Measurements from ENCODE around the gene UBTD2. TPM values are rescaled to one million over a fixed set of nuclear protein-coding genes. Genes with fewer than 3 reads are reported as not detected.

Gene UBTD2
- total and polyA plus RNA-seq, 8 donors: 16.2 to 114 (median 93.2) TPM

DNA sequence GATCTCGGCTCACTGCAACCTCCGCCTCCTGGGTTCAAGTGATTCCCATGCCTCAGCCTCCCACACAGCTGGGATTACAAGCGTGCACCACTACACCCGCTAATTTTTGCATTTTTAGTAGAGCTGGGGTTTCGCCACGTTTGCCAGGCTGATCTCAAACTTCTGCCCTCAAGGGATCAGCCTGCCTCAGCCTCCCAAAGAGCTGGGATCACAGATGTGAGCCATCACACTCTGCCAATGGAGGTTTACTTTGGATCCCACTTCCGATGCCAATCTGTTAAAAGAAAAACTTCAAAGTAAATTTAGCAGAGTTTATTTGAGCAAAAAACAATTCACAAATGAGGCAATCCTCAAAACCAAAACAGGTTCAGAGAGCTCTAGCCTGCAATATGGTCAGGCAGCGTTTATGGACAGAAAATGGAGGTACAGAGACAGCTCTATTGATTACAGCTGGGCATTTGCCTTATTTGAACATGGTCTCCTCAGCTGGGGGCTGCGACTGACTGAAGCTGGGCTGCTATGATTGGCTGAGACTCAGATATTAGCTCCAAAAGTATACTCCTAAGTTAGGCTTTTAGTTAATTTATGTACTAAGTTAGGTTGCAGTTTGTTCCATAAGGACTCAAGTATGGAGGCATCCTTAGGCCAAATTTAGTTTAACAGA, 18.6 kb upstream of the UBTD2 start:
- intact Hi-C loops (cut with DNase I): no loop called here
- ATAC-seq (no peak), DNase-seq (no peak)
- Histone ChIP-seq H3K36me3 (no peaks in the 10 kb centered on the region), H3K27me3 (no peaks in the 10 kb centered on the region), H3K27ac (no peak overlapping the region), H3K4me1 (no peaks in the 10 kb centered on the region), H3K9me3 (peaks cover 0 to 10% of the 10 kb centered on the region in 2 donors), H3K4me3 (no peak overlapping the region)
- TF ChIP-seq, protein P1, sequence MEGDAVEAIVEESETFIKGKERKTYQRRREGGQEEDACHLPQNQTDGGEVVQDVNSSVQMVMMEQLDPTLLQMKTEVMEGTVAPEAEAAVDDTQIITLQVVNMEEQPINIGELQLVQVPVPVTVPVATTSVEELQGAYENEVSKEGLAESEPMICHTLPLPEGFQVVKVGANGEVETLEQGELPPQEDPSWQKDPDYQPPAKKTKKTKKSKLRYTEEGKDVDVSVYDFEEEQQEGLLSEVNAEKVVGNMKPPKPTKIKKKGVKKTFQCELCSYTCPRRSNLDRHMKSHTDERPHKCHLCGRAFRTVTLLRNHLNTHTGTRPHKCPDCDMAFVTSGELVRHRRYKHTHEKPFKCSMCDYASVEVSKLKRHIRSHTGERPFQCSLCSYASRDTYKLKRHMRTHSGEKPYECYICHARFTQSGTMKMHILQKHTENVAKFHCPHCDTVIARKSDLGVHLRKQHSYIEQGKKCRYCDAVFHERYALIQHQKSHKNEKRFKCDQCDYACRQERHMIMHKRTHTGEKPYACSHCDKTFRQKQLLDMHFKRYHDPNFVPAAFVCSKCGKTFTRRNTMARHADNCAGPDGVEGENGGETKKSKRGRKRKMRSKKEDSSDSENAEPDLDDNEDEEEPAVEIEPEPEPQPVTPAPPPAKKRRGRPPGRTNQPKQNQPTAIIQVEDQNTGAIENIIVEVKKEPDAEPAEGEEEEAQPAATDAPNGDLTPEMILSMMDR (IDR thresholded peaks at IDR 0.05): no peak

DNA sequence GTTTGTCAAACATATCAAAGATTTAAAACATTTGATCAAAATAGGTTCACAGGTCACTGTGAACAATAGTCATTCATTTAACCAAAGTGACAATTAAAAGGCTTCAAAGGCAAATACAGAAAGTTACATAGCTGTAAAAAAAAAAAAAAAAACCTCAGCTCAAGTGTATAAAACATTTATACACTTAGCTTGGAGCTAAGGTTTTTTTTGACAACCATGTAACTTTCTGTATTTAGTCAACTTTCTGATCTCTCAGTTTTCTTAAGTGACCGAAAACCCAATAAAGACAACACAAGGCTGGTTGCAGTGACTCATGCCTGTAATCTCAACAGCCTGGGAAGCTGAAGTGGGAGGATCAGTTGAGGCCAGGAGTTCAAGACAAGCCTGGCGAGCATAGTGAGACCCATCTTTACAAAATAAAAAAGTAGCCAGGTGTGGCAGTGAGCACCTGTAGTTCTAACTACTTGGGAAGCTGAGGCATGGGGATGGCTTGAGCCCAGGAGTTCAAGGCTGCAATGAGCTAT, 16.4 kb upstream of the UBTD2 start:
- no peaks in the 10 kb centered on the region for H3K4me1 ChIP-seq
- intact Hi-C loops (cut with DNase I): loop anchor here in 1 of 2 donors (10.0 kb wide), 1 partner anchor 195 kb away; no protein-coding TSS in a partner anchor
- no peak overlapping the region for H3K27ac ChIP-seq
- no peaks in the 10 kb centered on the region for H3K9me3 ChIP-seq
- TF ChIP-seq, protein P1 (IDR thresholded peaks at IDR 0.05): no peak
- no peak for DNase-seq
- H3K36me3 ChIP-seq: no peaks in the 10 kb centered on the region
- no peak overlapping the region for H3K4me3 ChIP-seq
- no peaks in the 10 kb centered on the region for H3K27me3 ChIP-seq
- no peak for ATAC-seq

DNA sequence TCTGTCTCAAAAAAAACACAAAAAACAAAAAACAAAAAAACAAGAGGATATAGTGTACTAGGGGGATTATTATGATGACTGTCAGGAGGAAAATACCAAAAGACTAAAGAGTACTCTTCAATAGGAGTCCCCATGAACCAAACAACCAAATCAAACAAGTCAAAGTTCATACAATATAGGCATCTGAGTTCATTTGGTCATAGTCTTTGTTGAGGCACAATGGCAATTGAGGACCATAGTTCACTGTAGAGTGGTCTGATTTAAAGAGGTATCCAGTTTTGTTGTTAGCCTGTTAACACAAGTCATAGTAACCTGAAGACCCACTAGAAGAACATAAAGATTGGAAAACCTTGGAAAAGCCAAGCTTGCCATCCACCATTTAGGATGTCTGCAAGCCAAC, 11.3 kb upstream of the UBTD2 start:
- intact Hi-C loops (cut with DNase I): loop anchor here in 1 of 2 donors (10.0 kb wide), 1 partner anchor 190 kb away; no protein-coding TSS in a partner anchor
- DNase-seq: no peak
- TF ChIP-seq, protein P1 (IDR thresholded peaks at IDR 0.05): no peak

DNA sequence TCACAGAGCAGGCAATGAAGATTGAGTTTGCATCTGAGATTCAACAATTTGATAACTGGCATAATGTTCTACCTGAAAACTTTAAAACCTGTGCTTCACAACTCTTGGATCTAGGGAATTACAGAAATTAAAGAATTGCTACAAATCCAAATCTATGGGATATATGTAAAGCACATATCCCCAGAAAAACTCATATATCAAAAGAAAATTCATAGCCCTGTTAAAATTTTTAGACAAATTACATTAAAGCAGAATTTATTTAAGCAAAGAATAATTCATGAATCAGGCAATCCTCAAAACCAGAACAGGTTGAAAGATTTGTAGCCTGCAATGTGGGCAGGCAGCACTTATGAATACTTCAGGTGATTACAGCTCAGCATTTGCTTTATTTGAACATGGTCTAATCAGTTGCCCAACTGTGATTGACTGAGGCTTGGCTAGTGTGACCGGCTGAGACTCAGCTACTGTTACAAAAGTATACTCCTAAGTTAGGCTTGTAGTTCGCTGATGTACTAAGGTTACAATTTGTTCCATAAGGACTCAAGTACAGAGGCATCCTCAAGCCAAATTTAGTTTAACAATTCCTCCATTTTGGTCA, 10.3 kb upstream of the UBTD2 start:
- Histone ChIP-seq H3K4me1 (peaks cover 2 to 8% of the 10 kb centered on the region in 2 donors), H3K4me3 (no peak overlapping the region), H3K27me3 (no peaks in the 10 kb centered on the region), H3K27ac (no peak overlapping the region), H3K36me3 (no peaks in the 10 kb centered on the region), H3K9me3 (no peaks in the 10 kb centered on the region)
- TF ChIP-seq, protein P1 (IDR thresholded peaks at IDR 0.05): no peak
- peak; percentile 75 for ATAC-seq
- intact Hi-C loops (cut with DNase I): loop anchor here in 1 of 2 donors (10.0 kb wide), 1 partner anchor 189 kb away; no protein-coding TSS in a partner anchor
- no peak for DNase-seq

More for the DNA sequence above, 11.3 kb upstream of the UBTD2 start:
- no peak for ATAC-seq
- H3K9me3 ChIP-seq: no peaks in the 10 kb centered on the region
- no peak overlapping the region for H3K27ac ChIP-seq
- H3K27me3 ChIP-seq: no peaks in the 10 kb centered on the region
- no peaks in the 10 kb centered on the region for H3K36me3 ChIP-seq
- H3K4me1 ChIP-seq: peaks cover 2 to 8% of the 10 kb centered on the region in 2 donors
- H3K4me3 ChIP-seq: no peak overlapping the region

Data from left lung (tissue), 10 donors.